DMS53 (cell line): ENCODE measurements around the gene FRY.

Experiments used
- DNase-seq: peaks from one replicate; lab custom pipeline; 2025; lab: John Stamatoyannopoulos, UW

FRY gene

DNA sequence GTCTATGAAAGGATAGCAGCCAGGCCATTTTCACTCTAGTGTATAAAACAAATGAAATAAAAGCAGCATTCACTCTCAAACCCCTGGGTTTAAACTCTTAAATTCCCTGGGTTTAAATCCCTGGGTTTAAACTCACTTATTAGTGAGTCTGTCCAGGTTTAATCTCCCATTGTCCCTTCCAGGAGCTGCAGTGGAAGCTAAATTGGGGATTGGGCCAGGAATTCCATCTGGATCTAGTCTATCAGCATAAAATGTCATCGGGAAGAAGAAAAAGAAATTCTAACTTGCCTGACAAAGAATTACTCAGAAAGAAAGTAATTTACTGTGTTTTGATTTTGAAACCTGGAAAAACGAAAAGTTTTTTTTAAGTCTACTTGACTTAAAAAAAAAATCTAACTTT is 54.8 kb downstream of the FRY start:
- no peak for DNase-seq

DNA sequence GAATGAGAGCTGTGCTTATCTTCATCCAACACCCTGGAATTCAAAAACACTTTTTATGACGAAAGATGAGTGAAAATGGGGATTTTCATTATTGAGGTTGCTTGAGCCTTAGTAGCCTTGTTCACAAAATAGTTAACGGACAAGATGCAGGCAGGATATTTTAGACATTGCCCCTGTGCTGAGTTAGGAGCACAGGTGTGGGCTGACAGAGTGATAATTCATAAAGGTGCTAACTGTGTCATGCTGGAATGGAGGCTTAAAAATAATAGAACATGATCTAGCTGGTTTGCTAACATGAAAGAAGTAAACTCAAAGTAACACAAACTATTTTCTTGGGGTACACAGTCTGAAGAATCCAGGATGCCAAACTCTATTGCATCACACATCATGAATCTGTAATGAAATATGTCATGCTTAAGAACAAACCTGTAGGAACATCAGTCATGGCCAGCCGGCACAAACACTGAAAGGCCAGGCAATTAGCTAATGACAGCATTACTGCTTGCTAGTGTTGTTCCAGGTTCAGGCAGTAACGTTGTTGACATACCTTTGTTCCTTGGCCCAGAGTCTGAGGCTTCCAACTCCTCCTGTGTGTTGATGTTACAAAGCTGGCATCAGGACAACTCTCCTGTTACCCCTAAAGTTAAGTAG is 55.3 kb downstream of the FRY start:
- DNase-seq, result no peak

- DNase-seq, result no peak
These were observed 56.6 kb downstream of the FRY start for GRCh38 chr13:32087955-32088747.

DNA sequence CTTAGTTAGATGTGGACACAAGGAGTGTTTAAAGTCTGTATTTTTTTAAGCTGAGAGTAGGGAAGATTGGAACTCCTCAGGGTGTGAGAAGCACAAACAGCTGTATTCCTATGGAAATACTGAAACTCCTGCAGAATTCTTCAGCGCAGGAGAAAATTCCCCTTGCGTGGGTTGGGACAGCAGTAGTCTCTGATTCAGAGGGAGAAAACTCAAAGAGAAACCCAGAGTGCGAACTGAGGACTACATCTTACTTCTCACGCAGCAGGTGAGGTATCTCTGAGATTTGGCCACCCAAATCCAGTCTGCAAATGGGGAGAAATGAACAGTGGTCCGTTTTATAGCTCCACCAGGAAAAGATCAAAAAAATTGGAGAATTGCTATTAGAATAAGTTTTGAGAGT is 60.9 kb downstream of the FRY start:
- no peak for DNase-seq

DNA sequence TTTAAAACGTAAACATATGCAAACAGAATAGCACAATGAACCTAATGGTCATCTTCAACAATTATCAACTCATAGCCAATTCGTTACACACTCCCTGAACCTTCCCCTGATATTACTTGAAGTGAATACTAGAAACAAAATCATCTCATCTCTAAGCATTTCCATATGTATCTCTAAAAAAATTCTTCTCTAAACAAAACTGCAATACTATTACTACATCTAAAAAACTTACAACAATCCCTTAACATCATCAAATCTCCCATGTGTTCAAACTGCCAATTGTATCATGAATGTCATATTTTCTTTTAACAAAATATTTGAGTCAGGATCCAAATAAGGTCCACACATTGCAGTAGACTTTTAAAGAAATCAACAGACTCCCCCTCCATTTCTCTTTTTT is 61.4 kb downstream of the FRY start:
- no peak for DNase-seq

DNA sequence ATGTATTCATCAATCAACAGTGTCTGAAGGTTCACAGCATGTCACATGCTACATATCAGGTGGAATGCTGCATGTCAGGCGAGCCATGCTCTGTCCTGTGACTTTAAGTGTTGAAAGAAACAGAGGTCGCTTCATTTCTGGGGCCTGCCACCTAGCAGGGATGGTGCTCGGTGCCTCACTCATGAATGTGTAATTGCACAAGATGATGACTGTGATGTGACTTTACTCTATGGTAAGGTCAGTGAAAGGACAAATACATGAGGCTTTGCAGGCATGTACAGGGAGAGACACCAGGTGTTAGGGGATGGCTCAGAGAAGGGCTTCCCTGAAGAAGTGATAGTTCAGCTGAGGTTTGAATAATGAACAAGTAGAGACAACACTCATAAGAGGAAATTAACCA is 66.7 kb downstream of the FRY start:
- DNase-seq, result no peak

GRCh38 chr13:32105653-32106313 is 74.2 kb downstream of the FRY start:
- no peak for DNase-seq

GRCh38 chr13:32107474-32107873 is 75.9 kb downstream of the FRY start:
- DNase-seq, result no peak

- DNase-seq, result no peak
These were observed 76.4 kb downstream of the FRY start for GRCh38 chr13:32107973-32108372.

DNA sequence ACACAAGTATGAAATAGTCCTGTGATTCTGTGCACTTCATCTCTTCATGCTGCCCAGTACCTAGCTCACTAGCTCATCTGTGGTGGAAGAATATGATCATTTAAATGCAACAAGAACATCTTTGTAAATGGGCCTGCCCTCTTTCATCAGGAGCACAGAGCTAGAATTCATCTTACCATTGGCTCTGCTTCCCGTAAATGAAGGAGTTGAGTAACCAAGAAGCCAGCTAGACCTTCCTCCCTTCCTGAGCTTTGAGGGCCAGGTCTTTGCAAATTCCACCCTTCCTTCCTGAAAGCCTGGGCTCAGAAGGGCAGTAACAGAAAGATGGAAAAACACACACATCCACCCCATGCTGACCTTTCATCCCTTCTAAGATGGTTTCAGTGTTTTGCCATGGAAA is 82.0 kb downstream of the FRY start:
- DNase-seq, result no peak

- no peak for DNase-seq
These were observed 82.8 kb downstream of the FRY start for GRCh38 chr13:32114284-32114950.

DNA sequence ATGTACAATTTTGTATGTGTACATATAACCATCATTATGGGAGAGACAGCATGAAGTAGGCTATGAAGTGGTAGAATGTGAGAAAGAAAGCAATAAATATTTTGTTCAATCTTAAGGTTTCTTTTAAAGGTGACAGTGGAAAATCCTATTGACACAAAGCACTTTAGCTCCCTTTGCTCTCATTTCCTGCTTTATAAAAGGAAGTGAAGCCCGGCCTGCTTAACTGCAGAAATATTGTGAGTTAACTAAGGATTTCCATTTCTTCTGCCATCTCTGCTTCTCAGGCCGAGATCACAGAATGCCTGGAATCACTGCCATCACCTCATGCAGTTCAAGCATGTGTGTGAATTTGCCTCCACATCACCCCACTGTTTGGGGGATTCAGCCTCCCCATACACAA is 83.5 kb downstream of the FRY start:
- DNase-seq, result peak; percentile 3

DNA sequence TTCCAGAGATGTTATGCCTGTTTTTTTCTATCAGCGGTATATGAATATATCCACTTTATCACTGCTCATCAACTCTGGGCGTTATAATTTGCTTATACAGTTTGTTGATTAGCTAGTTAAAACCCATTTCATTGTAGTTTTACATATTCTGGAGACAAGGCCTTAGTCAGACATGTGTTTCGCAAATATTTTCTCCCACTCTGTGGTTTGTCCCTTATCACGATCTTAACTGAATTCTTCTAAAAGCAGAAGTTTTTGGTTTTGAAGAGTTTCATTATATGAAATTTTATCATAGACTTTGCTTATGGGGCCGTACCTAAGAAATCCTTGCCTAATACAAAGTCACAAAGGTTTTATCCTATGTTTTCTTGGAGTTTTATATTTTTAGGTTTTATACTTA is 84.6 kb downstream of the FRY start:
- no peak for DNase-seq

DNA sequence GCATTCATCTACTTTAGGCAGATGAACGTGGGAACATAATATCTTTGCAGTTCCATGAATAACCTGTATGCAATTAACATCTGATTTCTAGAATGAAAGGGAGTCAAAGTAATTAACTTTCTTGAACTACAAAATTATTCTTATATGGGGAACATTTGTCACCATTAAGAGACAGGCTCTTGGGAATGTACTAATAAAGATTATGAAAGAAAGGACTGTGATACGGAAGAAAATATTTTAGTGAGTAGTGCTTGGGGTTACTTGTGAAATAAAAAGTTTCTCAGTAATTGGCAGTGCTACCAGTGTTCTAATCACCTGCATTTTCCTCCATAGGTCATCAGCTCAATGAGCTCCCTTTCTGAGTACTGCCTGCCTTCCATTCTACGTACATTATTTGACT is 85.4 kb downstream of the FRY start:
- no peak for DNase-seq

GRCh38 chr13:32117701-32118100 is 86.1 kb downstream of the FRY start:
- DNase-seq, result peak; percentile 9

DNA sequence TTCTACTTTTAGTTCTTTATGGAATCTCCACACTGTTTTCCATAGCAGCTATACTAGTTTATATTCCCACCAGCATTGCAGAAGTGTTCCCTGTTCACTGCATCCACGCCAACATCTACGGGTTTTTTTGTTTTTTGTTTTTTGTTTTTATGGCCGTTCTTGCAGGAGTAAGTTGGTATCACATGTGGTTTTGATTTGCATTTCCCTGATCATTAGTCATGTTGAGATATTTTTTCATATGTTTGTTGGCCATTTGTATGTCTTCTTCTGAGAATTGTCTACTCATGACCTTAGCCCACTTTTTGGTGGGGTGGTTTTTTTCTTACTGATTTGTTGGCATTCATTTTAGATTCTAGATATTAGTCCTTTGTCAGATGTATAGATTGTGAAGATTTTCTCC is 89.7 kb downstream of the FRY start:
- DNase-seq, result no peak

DNA sequence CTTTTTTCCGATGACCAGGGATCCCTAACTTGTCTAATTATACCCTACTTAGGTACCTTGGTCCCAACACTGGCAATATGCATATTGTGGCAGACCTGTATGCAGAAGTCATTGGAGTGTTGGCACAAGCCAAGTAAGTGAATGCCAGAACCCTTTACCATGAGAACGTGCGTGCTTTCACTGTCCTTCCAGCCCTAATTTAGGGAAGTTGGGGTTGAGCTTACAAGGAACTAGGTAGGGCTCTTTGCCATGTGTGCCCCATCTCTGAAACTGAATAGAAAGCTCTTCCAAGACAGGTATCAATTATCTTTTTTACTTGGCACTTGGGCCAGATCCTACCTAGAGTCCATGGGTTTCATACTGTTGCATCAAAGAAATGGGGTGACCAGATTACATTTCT is 93.2 kb downstream of the FRY start:
- DNase-seq, result no peak

- DNase-seq, result no peak
These were observed 93.7 kb downstream of the FRY start for GRCh38 chr13:32125221-32125689.

DNA sequence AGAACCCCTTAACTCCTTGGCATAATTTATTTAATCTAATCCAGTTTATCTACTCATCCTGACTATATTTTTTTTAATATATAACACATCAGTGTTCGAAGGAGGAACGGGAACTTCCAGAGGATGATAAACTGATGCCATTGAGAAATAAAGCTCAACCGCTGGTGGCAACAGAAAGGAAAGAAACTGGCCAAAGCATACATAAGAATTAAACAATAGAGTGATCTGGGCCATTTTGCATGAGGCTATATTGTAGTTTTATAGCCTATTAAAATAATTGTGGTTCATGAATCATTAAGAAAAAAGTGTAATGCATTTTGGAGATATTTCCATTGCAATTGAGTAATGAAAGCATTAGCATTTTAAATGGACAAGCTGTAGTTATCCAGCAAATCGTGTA is 94.2 kb downstream of the FRY start:
- no peak for DNase-seq

DNA sequence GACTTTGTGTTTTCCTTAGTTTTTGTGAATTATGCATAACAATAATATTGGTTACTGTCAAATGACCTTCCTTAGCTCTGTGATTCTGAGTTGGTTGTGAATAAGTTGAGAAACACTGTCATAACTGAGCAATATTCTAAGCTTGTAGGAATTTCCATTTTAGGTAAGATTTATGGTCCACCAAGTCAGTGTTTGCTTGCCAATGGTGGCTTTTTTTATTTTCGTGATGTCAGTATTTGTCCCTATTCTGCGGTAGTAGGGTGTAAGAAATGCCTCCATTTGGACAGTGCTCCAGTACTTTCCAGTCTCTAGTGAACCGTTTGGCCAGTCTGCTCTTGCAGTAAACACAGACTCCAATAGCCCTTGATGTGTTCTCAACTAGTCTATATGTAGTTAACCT is 94.7 kb downstream of the FRY start:
- DNase-seq, result no peak

DNA sequence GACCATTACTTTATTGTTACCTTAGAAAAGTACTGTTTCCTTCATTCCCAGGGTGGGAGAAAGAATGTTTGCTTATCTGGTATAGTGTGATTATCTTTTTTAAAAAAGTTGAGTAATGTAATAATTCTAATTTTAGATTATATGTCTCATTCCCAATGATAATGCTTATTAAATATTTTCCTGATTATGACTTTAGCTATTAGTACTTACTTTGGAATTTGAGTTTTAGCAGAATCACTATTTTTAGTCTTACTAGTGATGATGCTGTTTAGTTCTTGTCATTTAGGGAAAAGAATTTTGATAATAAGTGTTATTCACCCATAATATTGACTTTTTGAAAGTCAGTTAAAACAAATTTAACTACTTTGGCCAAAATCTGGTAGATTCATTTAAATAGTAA is 95.2 kb downstream of the FRY start:
- no peak for DNase-seq

DNA sequence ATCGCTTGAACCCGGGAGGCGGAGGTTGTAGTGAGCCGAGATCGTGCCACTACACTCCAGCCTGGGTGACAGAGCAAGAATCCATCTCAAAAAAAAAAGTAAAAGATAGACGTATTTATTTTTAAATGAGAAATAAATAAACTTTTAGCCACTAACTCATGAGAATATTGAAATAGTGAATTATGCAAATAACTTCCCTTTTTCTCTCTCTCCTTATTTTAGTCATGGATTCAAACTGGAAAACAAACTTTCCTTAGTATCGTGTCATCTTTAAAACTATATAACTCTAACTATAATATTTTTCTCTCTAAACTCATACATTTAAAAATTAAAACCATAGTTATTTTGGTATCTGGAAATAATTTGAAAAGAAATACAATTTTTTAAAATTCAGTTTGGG is 96.1 kb downstream of the FRY start:
- no peak for DNase-seq
